WTC11 (cell line): ENCODE data around the gene SAT2. TPM values are rescaled to one million over a fixed set of nuclear protein-coding genes. Genes with fewer than 3 reads are reported as not detected.

ENCODE experiments used
- ATAC-seq: fragments of 200-7000 bp; cut with Tn5 transposase; 2 replicates; pipeline ENCODE4 v1.10.0; 2021; ENCODE audit warnings: mild to moderate bottlenecking, moderate library complexity
- CTCF ChIA-PET: fragments of 300-600 bp; sonication (Branson Sonifier 250); formaldehyde crosslinking; loops from one replicate; lab custom pipeline; 2021; ENCODE audit warnings: antibody characterized with exemption; lab: Charles Lee
- POLR2A ChIA-PET: fragments of 350-600 bp; sonication (Branson Sonifier 250); formaldehyde crosslinking; loops from one replicate; lab custom pipeline; 2021; ENCODE audit warnings: antibody characterized with exemption; lab: Charles Lee
- DNase-seq: peaks from one replicate; pipeline ENCODE4 v3.0.0; 2021; ENCODE audit warnings: low spot score
- H3K27ac Mint-ChIP-seq: 2 replicates; pipeline ENCODE4 v1.8.0; 2021; ENCODE audit warnings: mixed read lengths
- H3K27me3 Mint-ChIP-seq: 2 replicates; pipeline ENCODE4 v1.8.0; 2021; ENCODE audit warnings: low read depth, mild to moderate bottlenecking, moderate library complexity, mixed read lengths
- H3K36me3 Mint-ChIP-seq: 2 replicates; pipeline ENCODE4 v1.8.0; 2021; ENCODE audit warnings: mixed read lengths
- H3K4me1 Mint-ChIP-seq: 2 replicates; pipeline ENCODE4 v1.8.0; 2022; ENCODE audit warnings: mixed read lengths
- H3K4me3 Mint-ChIP-seq: 2 replicates; pipeline ENCODE4 v1.8.0; 2021; ENCODE audit warnings: mild to moderate bottlenecking, moderate library complexity, mixed read lengths
- H3K9me3 Mint-ChIP-seq: 2 replicates; pipeline ENCODE4 v1.8.0; 2021; ENCODE audit warnings: mixed read lengths
- ATF1 ChIP-seq: sonication (generic); formaldehyde crosslinking; IDR thresholded peaks from 2 replicates; pipeline ENCODE4 v1.8.1; 2023; ENCODE audit warnings: mild to moderate bottlenecking, moderate library complexity, missing genetic modification reagents
- CREM ChIP-seq: sonication (generic); formaldehyde crosslinking; IDR thresholded peaks from 2 replicates; pipeline ENCODE4 v1.8.1; 2022; ENCODE audit warnings: mild to moderate bottlenecking, missing genetic modification reagents, moderate library complexity
- E2F1 ChIP-seq: sonication (generic); formaldehyde crosslinking; IDR thresholded peaks from 2 replicates; pipeline ENCODE4 v1.8.0; 2022; ENCODE audit warnings: mild to moderate bottlenecking, missing genetic modification reagents
- EMX1 ChIP-seq: fragments of 250-450 bp; sonication (Bioruptor Pico); IDR thresholded peaks from 2 replicates; pipeline ENCODE4 v1.8.0; 2021; ENCODE audit warnings: mild to moderate bottlenecking
- FOXP1 ChIP-seq: sonication (generic); formaldehyde crosslinking; IDR thresholded peaks from 2 replicates; pipeline ENCODE4 v1.8.0; 2022; ENCODE audit warnings: missing genetic modification reagents, mild to moderate bottlenecking, moderate library complexity, borderline replicate concordance
- HMGXB4 ChIP-seq: sonication (generic); formaldehyde crosslinking; IDR thresholded peaks from 2 replicates; pipeline ENCODE4 v1.8.1; 2023; ENCODE audit warnings: mild to moderate bottlenecking, moderate library complexity, missing genetic modification reagents
- NFE2L1 ChIP-seq: sonication (generic); formaldehyde crosslinking; IDR thresholded peaks from 2 replicates; pipeline ENCODE4 v1.8.1; 2023; ENCODE audit warnings: missing genetic modification reagents
- NR2C2 ChIP-seq: sonication (generic); formaldehyde crosslinking; IDR thresholded peaks from 2 replicates; pipeline ENCODE4 v1.8.0; 2022; ENCODE audit warnings: mild to moderate bottlenecking, missing genetic modification reagents
- PREB ChIP-seq: sonication (generic); formaldehyde crosslinking; IDR thresholded peaks from 2 replicates; pipeline ENCODE4 v1.8.1; 2022; ENCODE audit warnings: mild to moderate bottlenecking, missing genetic modification reagents, moderate library complexity, borderline replicate concordance
- SMAD3 ChIP-seq: sonication (generic); formaldehyde crosslinking; IDR thresholded peaks from 2 replicates; pipeline ENCODE4 v1.8.0; 2022; ENCODE audit warnings: missing genetic modification reagents, mild to moderate bottlenecking, borderline replicate concordance
- STAT6 ChIP-seq: sonication (generic); formaldehyde crosslinking; conservative IDR thresholded peaks from 2 replicates; pipeline ENCODE4 v1.8.1; 2023; ENCODE audit warnings: mild to moderate bottlenecking, low read depth, missing genetic modification reagents, moderate library complexity
- ZBTB21 ChIP-seq: sonication (generic); formaldehyde crosslinking; IDR thresholded peaks from 2 replicates; pipeline ENCODE4 v1.8.1; 2023; ENCODE audit warnings: mild to moderate bottlenecking, missing genetic modification reagents, borderline replicate concordance
- ZNF425 ChIP-seq: fragments of 250-450 bp; sonication (Bioruptor Pico); conservative IDR thresholded peaks from 2 replicates; pipeline ENCODE4 v1.9.0; 2021; ENCODE audit warnings: mild to moderate bottlenecking
- total RNA-seq: library from RNA; stranded (reverse); gene quantifications from 3 replicates; pipeline ENCODE4 v1.2.3, GENCODE V29; 2021
- TF ChIP-seq, protein P1 (sequence below): sonication (generic); formaldehyde crosslinking; IDR thresholded peaks from 2 replicates; pipeline ENCODE4 v1.8.1; 2023; ENCODE audit warnings: mild to moderate bottlenecking, missing genetic modification reagents
- TF ChIP-seq, protein P2 (sequence below): sonication (generic); formaldehyde crosslinking; IDR thresholded peaks from 2 replicates; pipeline ENCODE4 v1.8.0; 2023; ENCODE audit warnings: missing genetic modification reagents, mild to moderate bottlenecking, borderline replicate concordance

The SAT2 gene
- total RNA-seq, 1 experiment from 2014 or later = 75.8 TPM

DNA sequence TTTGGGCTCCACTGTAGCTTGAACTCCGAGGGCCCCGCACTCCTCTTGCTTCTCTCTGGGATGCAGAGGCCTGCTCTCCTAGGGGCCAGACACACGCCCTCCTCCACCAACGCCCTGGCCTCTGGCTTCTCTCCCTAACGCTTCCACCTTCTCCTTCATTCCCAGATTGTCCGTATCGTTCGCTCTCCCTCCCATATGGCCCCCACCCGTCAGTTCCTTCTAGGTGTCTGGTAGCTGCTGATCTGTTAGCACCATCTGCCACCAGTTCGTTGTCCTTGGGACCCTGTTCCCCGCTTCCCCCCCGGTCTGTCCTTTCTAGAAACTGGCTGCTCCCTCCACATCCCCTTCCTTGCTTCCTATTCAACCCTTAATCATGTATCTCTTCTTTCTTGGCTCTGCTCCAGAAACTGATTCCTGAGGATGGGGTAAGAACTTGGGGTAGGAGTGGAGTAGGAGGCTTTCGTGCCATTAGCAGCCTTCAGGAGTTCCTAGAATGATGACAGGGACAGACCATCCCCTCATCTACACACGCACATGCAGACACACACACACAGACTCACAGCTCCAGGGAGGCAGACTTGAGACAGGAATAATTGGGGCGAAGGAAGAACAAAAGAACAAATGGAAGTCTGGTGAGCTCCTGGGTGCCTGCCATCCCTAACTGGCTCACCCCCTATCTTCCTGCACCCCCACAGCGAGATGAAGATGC lies 27.4 kb upstream of the SAT2 start:
- ATAC-seq = no peak
- peaks cover 28% of the 10 kb centered on the region for H3K27me3 Mint-ChIP-seq
- no peak overlapping the region for H3K4me3 Mint-ChIP-seq
- ChIA-PET CTCF (interaction anchor here (1.1 to 7.5 kb wide), 7 partner anchors 13 to 62 kb away, joined by 4 to 88 read pairs (median 17); partner anchors contain the start of genes DNAH2, EFNB3, SHBG and TP53), POLR2A (no interaction called here)
- H3K27ac Mint-ChIP-seq = no peak overlapping the region
- no peak for DNase-seq
- H3K36me3 Mint-ChIP-seq = peaks cover 28% of the 10 kb centered on the region
- H3K9me3 Mint-ChIP-seq = no peaks in the 10 kb centered on the region
- TF ChIP-seq PREB (no peak), FOXP1 (CRISPR knock-in tag) (no peak)
- TF ChIP-seq, all 79 proteins: peak for 0
- peaks cover 54% of the 10 kb centered on the region for H3K4me1 Mint-ChIP-seq

GRCh38 chr17:7652388-7653356 lies 25.1 kb upstream of the SAT2 start:
- peaks cover 25% of the 10 kb centered on the region for H3K36me3 Mint-ChIP-seq
- H3K9me3 Mint-ChIP-seq = no peaks in the 10 kb centered on the region
- no peak for TF ChIP-seq CREM (CRISPR knock-in tag)
- TF ChIP-seq EMX1 (CRISPR knock-in tag) = no peak
- TF ChIP-seq, protein P1, sequence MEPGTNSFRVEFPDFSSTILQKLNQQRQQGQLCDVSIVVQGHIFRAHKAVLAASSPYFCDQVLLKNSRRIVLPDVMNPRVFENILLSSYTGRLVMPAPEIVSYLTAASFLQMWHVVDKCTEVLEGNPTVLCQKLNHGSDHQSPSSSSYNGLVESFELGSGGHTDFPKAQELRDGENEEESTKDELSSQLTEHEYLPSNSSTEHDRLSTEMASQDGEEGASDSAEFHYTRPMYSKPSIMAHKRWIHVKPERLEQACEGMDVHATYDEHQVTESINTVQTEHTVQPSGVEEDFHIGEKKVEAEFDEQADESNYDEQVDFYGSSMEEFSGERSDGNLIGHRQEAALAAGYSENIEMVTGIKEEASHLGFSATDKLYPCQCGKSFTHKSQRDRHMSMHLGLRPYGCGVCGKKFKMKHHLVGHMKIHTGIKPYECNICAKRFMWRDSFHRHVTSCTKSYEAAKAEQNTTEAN (CRISPR knock-in tag) = no peak
- TF ChIP-seq, protein P2, sequence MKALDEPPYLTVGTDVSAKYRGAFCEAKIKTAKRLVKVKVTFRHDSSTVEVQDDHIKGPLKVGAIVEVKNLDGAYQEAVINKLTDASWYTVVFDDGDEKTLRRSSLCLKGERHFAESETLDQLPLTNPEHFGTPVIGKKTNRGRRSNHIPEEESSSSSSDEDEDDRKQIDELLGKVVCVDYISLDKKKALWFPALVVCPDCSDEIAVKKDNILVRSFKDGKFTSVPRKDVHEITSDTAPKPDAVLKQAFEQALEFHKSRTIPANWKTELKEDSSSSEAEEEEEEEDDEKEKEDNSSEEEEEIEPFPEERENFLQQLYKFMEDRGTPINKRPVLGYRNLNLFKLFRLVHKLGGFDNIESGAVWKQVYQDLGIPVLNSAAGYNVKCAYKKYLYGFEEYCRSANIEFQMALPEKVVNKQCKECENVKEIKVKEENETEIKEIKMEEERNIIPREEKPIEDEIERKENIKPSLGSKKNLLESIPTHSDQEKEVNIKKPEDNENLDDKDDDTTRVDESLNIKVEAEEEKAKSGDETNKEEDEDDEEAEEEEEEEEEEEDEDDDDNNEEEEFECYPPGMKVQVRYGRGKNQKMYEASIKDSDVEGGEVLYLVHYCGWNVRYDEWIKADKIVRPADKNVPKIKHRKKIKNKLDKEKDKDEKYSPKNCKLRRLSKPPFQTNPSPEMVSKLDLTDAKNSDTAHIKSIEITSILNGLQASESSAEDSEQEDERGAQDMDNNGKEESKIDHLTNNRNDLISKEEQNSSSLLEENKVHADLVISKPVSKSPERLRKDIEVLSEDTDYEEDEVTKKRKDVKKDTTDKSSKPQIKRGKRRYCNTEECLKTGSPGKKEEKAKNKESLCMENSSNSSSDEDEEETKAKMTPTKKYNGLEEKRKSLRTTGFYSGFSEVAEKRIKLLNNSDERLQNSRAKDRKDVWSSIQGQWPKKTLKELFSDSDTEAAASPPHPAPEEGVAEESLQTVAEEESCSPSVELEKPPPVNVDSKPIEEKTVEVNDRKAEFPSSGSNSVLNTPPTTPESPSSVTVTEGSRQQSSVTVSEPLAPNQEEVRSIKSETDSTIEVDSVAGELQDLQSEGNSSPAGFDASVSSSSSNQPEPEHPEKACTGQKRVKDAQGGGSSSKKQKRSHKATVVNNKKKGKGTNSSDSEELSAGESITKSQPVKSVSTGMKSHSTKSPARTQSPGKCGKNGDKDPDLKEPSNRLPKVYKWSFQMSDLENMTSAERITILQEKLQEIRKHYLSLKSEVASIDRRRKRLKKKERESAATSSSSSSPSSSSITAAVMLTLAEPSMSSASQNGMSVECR (CRISPR knock-in tag) = no peak
- TF ChIP-seq FOXP1 (CRISPR knock-in tag) = no peak
- no peak for TF ChIP-seq ZBTB21 (CRISPR knock-in tag)
- no peak for TF ChIP-seq ZNF425 (CRISPR knock-in tag)
- TF ChIP-seq NR2C2 (CRISPR knock-in tag) = no peak
- TF ChIP-seq E2F1 (CRISPR knock-in tag) = no peak
- no peak for TF ChIP-seq SMAD3
- no peak for TF ChIP-seq ATF1 (CRISPR knock-in tag)
- TF ChIP-seq NFE2L1 = no peak
- no peak for TF ChIP-seq HMGXB4 (CRISPR knock-in tag)
- no peak for TF ChIP-seq STAT6 (CRISPR knock-in tag)
- TF ChIP-seq, all 79 proteins: peak for 0
- H3K4me3 Mint-ChIP-seq = peak overlapping the region; percentile 71
- no peak for ATAC-seq
- peaks cover 53% of the 10 kb centered on the region for H3K4me1 Mint-ChIP-seq
- CTCF ChIA-PET = interaction anchor here (1.0 to 7.5 kb wide), 5 partner anchors 18 to 64 kb away, joined by 3 to 88 read pairs (median 29); partner anchors contain the start of genes TP53 and WRAP53
- H3K27me3 Mint-ChIP-seq = peaks cover 47% of the 10 kb centered on the region
- POLR2A ChIA-PET = interaction anchor here (1.5 to 3.8 kb wide), 4 partner anchors 24 to 69 kb away, joined by 5 to 80 read pairs (median 10); partner anchors contain the start of genes MPDU1, SOX15, TP53 and WRAP53
- H3K27ac Mint-ChIP-seq = no peak overlapping the region; the same call in 1 of the 2 replicates
- no peak for DNase-seq
